Measurements from ENCODE around the gene RAB4B.
A peak's percentile ranks its signal among the peaks of the same experiment; 100 is the strongest.

The RAB4B gene

DNA sequence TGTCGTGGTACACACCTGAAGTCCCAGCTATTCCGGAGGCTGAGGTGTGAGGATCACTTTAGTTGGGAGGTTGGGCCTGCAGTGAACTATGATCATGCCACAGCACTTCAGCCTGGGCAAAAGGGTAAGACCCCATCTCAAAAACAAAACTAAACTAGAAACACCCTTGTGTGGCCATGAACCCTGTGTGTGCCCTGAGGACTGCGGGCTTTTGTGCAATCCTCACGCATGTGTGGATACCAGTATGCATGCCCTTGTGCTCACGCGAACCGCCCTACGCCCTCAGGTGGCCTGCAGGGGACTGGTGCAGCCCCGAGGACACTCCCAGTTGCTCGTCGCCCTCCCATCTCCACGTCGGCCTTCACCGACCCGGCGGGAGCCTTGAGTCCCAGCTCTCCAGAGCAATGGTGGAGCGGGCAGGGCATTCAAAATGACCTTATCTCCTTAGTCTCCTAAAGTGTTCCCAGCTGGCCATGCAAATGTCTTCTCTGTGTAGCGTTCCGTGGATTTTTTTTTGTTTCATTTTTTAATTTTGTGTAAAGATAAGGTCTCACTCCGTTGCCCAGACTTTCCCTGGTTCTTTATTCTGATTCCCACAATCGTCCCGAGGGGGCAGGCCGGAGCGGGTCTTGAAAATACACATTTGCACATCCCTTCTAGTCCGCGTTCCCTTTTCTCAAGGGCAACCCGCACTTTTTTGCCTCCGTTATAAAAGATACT is 20.1 kb downstream of the RAB4B start (continued):
- TF ChIP-seq, protein P1, sequence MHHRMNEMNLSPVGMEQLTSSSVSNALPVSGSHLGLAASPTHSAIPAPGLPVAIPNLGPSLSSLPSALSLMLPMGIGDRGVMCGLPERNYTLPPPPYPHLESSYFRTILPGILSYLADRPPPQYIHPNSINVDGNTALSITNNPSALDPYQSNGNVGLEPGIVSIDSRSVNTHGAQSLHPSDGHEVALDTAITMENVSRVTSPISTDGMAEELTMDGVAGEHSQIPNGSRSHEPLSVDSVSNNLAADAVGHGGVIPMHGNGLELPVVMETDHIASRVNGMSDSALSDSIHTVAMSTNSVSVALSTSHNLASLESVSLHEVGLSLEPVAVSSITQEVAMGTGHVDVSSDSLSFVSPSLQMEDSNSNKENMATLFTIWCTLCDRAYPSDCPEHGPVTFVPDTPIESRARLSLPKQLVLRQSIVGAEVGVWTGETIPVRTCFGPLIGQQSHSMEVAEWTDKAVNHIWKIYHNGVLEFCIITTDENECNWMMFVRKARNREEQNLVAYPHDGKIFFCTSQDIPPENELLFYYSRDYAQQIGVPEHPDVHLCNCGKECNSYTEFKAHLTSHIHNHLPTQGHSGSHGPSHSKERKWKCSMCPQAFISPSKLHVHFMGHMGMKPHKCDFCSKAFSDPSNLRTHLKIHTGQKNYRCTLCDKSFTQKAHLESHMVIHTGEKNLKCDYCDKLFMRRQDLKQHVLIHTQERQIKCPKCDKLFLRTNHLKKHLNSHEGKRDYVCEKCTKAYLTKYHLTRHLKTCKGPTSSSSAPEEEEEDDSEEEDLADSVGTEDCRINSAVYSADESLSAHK (tag by site-specific recombination; IDR thresholded peaks at IDR 0.05) = no peak; the same call in none of the 2 replicates
- TF ChIP-seq IKZF3 (tag by site-specific recombination; IDR thresholded peaks at IDR 0.05) = no peak
- TF ChIP-seq, protein P2, sequence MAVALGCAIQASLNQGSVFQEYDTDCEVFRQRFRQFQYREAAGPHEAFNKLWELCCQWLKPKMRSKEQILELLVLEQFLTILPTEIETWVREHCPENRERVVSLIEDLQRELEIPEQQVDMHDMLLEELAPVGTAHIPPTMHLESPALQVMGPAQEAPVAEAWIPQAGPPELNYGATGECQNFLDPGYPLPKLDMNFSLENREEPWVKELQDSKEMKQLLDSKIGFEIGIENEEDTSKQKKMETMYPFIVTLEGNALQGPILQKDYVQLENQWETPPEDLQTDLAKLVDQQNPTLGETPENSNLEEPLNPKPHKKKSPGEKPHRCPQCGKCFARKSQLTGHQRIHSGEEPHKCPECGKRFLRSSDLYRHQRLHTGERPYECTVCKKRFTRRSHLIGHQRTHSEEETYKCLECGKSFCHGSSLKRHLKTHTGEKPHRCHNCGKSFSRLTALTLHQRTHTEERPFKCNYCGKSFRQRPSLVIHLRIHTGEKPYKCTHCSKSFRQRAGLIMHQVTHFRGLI (tag by site-specific recombination; IDR thresholded peaks at IDR 0.05) = no peak; the same call in 1 of the 2 replicates
- no peak for TF ChIP-seq ZNF221 (tag by site-specific recombination; IDR thresholded peaks at IDR 0.05; ENCODE audit: borderline replicate concordance)
- TF ChIP-seq ZNF664 (tag by site-specific recombination; IDR thresholded peaks at IDR 0.05) = no peak; the same call in 1 of the 2 replicates
- TF ChIP-seq MEIS1 (CRISPR knock-in tag; IDR thresholded peaks at IDR 0.05; ENCODE audit: borderline replicate concordance) = no peak
- TF ChIP-seq, protein P3, sequence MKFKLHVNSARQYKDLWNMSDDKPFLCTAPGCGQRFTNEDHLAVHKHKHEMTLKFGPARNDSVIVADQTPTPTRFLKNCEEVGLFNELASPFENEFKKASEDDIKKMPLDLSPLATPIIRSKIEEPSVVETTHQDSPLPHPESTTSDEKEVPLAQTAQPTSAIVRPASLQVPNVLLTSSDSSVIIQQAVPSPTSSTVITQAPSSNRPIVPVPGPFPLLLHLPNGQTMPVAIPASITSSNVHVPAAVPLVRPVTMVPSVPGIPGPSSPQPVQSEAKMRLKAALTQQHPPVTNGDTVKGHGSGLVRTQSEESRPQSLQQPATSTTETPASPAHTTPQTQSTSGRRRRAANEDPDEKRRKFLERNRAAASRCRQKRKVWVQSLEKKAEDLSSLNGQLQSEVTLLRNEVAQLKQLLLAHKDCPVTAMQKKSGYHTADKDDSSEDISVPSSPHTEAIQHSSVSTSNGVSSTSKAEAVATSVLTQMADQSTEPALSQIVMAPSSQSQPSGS (tag by site-specific recombination; IDR thresholded peaks at IDR 0.05; ENCODE audit: low read depth) = no peak
- no peak; the same call in 1 of the 2 replicates for TF ChIP-seq ZNF768 (tag by site-specific recombination; IDR thresholded peaks at IDR 0.05)
- TF ChIP-seq ZNF202 (tag by site-specific recombination; IDR thresholded peaks at IDR 0.05; ENCODE audit: borderline replicate concordance) = no peak
- TF ChIP-seq ZNF670 (tag by site-specific recombination; IDR thresholded peaks at IDR 0.05; ENCODE audit: low read depth) = no peak
- TF ChIP-seq ZNF157 (tag by site-specific recombination; IDR thresholded peaks at IDR 0.05) = no peak
- no peak; the same call in 1 of the 2 replicates for TF ChIP-seq ZNF701 (tag by site-specific recombination; IDR thresholded peaks at IDR 0.05)
- TF ChIP-seq ZEB2 (tag by site-specific recombination; IDR thresholded peaks at IDR 0.05) = no peak; the same call in 1 of the 2 replicates
- TF ChIP-seq ZBTB17 (tag by site-specific recombination; IDR thresholded peaks at IDR 0.05) = peak; percentile 95
- TF ChIP-seq ZNF843 (tag by site-specific recombination; IDR thresholded peaks at IDR 0.05) = no peak; the same call in 1 of the 2 replicates
- TF ChIP-seq ZBTB1 (tag by site-specific recombination; IDR thresholded peaks at IDR 0.05) = no peak
- TF ChIP-seq ZNF292 (tag by site-specific recombination; IDR thresholded peaks at IDR 0.05; ENCODE audit: borderline replicate concordance, low read depth) = no peak
- TF ChIP-seq SP7 (tag by site-specific recombination; IDR thresholded peaks at IDR 0.05) = peak; percentile 72; the same call in 1 of the 2 replicates
- no peak for TF ChIP-seq ZSCAN23 (tag by site-specific recombination; IDR thresholded peaks at IDR 0.05)
- TF ChIP-seq ZNF560 (tag by site-specific recombination; IDR thresholded peaks at IDR 0.05; ENCODE audit: borderline replicate concordance) = no peak
- TF ChIP-seq, protein P4, sequence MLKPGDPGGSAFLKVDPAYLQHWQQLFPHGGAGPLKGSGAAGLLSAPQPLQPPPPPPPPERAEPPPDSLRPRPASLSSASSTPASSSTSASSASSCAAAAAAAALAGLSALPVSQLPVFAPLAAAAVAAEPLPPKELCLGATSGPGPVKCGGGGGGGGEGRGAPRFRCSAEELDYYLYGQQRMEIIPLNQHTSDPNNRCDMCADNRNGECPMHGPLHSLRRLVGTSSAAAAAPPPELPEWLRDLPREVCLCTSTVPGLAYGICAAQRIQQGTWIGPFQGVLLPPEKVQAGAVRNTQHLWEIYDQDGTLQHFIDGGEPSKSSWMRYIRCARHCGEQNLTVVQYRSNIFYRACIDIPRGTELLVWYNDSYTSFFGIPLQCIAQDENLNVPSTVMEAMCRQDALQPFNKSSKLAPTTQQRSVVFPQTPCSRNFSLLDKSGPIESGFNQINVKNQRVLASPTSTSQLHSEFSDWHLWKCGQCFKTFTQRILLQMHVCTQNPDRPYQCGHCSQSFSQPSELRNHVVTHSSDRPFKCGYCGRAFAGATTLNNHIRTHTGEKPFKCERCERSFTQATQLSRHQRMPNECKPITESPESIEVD (tag by site-specific recombination; IDR thresholded peaks at IDR 0.05) = no peak
- TF ChIP-seq KLF8 (tag by site-specific recombination; IDR thresholded peaks at IDR 0.05) = no peak
- no peak for TF ChIP-seq ZFHX2 (tag by site-specific recombination; conservative IDR thresholded peaks at IDR 0.05)
- TF ChIP-seq ZNF114 (tag by site-specific recombination; IDR thresholded peaks at IDR 0.05) = no peak
- TF ChIP-seq ZNF623 (tag by site-specific recombination; IDR thresholded peaks at IDR 0.05) = 0 out of 2 replicates have a peak, but pooled peaks have one; percentile 24
- TF ChIP-seq, protein P5, sequence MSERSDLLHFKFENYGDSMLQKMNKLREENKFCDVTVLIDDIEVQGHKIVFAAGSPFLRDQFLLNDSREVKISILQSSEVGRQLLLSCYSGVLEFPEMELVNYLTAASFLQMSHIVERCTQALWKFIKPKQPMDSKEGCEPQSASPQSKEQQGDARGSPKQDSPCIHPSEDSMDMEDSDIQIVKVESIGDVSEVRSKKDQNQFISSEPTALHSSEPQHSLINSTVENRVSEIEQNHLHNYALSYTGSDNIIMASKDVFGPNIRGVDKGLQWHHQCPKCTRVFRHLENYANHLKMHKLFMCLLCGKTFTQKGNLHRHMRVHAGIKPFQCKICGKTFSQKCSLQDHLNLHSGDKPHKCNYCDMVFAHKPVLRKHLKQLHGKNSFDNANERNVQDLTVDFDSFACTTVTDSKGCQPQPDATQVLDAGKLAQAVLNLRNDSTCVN (tag by site-specific recombination; optimal IDR thresholded peaks at IDR 0.05) = no peak
- TF ChIP-seq, protein P6, sequence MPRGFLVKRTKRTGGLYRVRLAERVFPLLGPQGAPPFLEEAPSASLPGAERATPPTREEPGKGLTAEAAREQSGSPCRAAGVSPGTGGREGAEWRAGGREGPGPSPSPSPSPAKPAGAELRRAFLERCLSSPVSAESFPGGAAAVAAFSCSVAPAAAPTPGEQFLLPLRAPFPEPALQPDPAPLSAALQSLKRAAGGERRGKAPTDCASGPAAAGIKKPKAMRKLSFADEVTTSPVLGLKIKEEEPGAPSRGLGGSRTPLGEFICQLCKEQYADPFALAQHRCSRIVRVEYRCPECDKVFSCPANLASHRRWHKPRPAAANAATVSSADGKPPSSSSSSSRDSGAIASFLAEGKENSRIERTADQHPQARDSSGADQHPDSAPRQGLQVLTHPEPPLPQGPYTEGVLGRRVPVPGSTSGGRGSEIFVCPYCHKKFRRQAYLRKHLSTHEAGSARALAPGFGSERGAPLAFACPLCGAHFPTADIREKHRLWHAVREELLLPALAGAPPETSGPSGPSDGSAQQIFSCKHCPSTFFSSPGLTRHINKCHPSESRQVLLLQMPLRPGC (tag by site-specific recombination; IDR thresholded peaks at IDR 0.05) = no peak
- TF ChIP-seq ZNF837 (tag by site-specific recombination; IDR thresholded peaks at IDR 0.05) = no peak
